ENCODE results near the gene USP5.
A peak's percentile ranks its signal among the peaks of the same experiment; 100 is the strongest.

The USP5 gene

GRCh38 chr12:6851921-6852650, at the start of gene USP5:
Gene USP5, plus strand, starts transcription at chr12:6852150. Its CDS starts 30 bp downstream, at chr12:6852180.
- peak; percentile 100 for DNase-seq

- no peak for DNase-seq
Measured at GRCh38 chr12:6807170-6807569, 44.8 kb upstream of the USP5 start.

- no peak for DNase-seq
Measured at GRCh38 chr12:6809056-6809455, 42.9 kb upstream of the USP5 start.

- no peak for DNase-seq
Measured at GRCh38 chr12:6810758-6811157, 41.2 kb upstream of the USP5 start.

GRCh38 chr12:6813363-6813762, 38.6 kb upstream of the USP5 start:
- no peak for DNase-seq

- DNase-seq, result no peak
Measured at GRCh38 chr12:6816598-6816997, 35.4 kb upstream of the USP5 start.

- no peak for DNase-seq
Measured at GRCh38 chr12:6817098-6817497, 34.9 kb upstream of the USP5 start.

- DNase-seq, result no peak
Measured at GRCh38 chr12:6817662-6818157, 34.2 kb upstream of the USP5 start.

GRCh38 chr12:6818222-6818621, 33.7 kb upstream of the USP5 start:
- no peak for DNase-seq

- DNase-seq, result no peak
Measured at GRCh38 chr12:6818645-6819044, 33.3 kb upstream of the USP5 start.

GRCh38 chr12:6819106-6820030, 32.6 kb upstream of the USP5 start:
- DNase-seq, result no peak

- no peak for DNase-seq
Measured at GRCh38 chr12:6820166-6820565, 31.8 kb upstream of the USP5 start.

GRCh38 chr12:6821591-6822425, 30.1 kb upstream of the USP5 start, which contains the start of gene GPR162:
Gene GPR162, plus strand, starts transcription at chr12:6821821. Its CDS starts 2,078 bp downstream, at chr12:6823899.
- DNase-seq, result peak; percentile 9

- DNase-seq, result no peak
Measured at GRCh38 chr12:6822426-6823135, 29.4 kb upstream of the USP5 start.

- no peak for DNase-seq
Measured at GRCh38 chr12:6823182-6824084, 28.5 kb upstream of the USP5 start.

- DNase-seq, result no peak
Measured at GRCh38 chr12:6824085-6824775, 27.7 kb upstream of the USP5 start.

GRCh38 chr12:6824901-6825381, 27.0 kb upstream of the USP5 start:
- DNase-seq, result no peak

- DNase-seq, result peak; percentile 89
Measured at GRCh38 chr12:6825398-6826124, 26.4 kb upstream of the USP5 start.

- no peak for DNase-seq
Measured at GRCh38 chr12:6826125-6826733, 25.7 kb upstream of the USP5 start.

Measured in midbrain (tissue), 1 donor.